DOHH2 (cell line): ENCODE measurements around the gene PLEKHA1.

Source experiments
- H3F3A ChIP-seq: fragments of 200-600 bp; sonication (generic), shearing (Covaris generic); 2 replicates; pipeline ENCODE4 v1.6.0; 2016; ENCODE audit warnings: antibody characterized with exemption, mild to moderate bottlenecking; ENCODE audit not compliant: control insufficient read depth, insufficient read depth
- H3K27ac ChIP-seq: fragments of 200-600 bp; sonication (generic); 2 replicates; pipeline ENCODE4 v1.5.1; 2014; ENCODE audit warnings: low read depth, mild to moderate bottlenecking, low read length, moderate library complexity
- H3K27me3 ChIP-seq: fragments of 200-600 bp; sonication (generic); 2 replicates; pipeline ENCODE4 v1.6.1; 2014; ENCODE audit warnings: mild to moderate bottlenecking, low read length, mixed read lengths; ENCODE audit not compliant: control insufficient read depth
- H3K36me3 ChIP-seq: fragments of 200-600 bp; sonication (generic); 2 replicates; pipeline ENCODE4 v1.6.1; 2014; ENCODE audit warnings: mild to moderate bottlenecking, low read length, moderate library complexity, mixed read lengths; ENCODE audit not compliant: control insufficient read depth
- H3K4me1 ChIP-seq: fragments of 200-600 bp; sonication (generic); 2 replicates; pipeline ENCODE4 v1.6.1; 2014; ENCODE audit warnings: mild to moderate bottlenecking, low read length, mixed read lengths; ENCODE audit not compliant: control insufficient read depth
- H3K4me2 ChIP-seq: fragments of 200-600 bp; sonication (generic); 2 replicates; pipeline ENCODE4 v1.6.0; 2014; ENCODE audit warnings: mild to moderate bottlenecking, low read length, moderate library complexity
- H3K4me3 ChIP-seq: fragments of 200-600 bp; sonication (generic); 2 replicates; pipeline ENCODE4 v1.5.1; 2014; ENCODE audit warnings: mild to moderate bottlenecking, low read length, mixed read lengths
- H3K79me2 ChIP-seq: fragments of 200-600 bp; sonication (generic); 2 replicates; pipeline ENCODE4 v1.6.1; 2014; ENCODE audit warnings: mild to moderate bottlenecking, low read length, mixed read lengths; ENCODE audit not compliant: control insufficient read depth
- H3K9me2 ChIP-seq: fragments of 200-600 bp; sonication (generic); replicated peaks from 2 replicates; pipeline ENCODE4 v1.6.1; 2014; ENCODE audit warnings: mild to moderate bottlenecking, low read length, mixed read lengths; ENCODE audit not compliant: control insufficient read depth
- H3K9me3 ChIP-seq: fragments of 200-600 bp; sonication (generic); 2 replicates; pipeline ENCODE4 v1.6.1; 2014; ENCODE audit warnings: antibody characterized with exemption, low read length, mixed read lengths; ENCODE audit not compliant: control insufficient read depth, insufficient read depth
- H4K20me1 ChIP-seq: fragments of 200-600 bp; sonication (generic); 2 replicates; pipeline ENCODE4 v1.6.0; 2014; ENCODE audit warnings: low read depth, mild to moderate bottlenecking, antibody characterized with exemption, low read length, moderate library complexity; ENCODE audit not compliant: control insufficient read depth, insufficient read depth
- EZH2phosphoT487 ChIP-seq: fragments of 200-600 bp; sonication (generic); IDR thresholded peaks from 2 replicates; pipeline ENCODE4 v1.6.1; 2017; ENCODE audit warnings: borderline replicate concordance, mild to moderate bottlenecking, antibody characterized with exemption, low read length, moderate library complexity, mixed read lengths
- TF ChIP-seq, protein P1 (sequence below): fragments of 200-600 bp; sonication (generic); IDR thresholded peaks from one replicate; pipeline ENCODE4 v1.5.1; 2014; ENCODE audit warnings: antibody characterized with exemption, mild to moderate bottlenecking, low read depth, low read length; ENCODE audit not compliant: poor library complexity, severe bottlenecking

Gene PLEKHA1

DNA sequence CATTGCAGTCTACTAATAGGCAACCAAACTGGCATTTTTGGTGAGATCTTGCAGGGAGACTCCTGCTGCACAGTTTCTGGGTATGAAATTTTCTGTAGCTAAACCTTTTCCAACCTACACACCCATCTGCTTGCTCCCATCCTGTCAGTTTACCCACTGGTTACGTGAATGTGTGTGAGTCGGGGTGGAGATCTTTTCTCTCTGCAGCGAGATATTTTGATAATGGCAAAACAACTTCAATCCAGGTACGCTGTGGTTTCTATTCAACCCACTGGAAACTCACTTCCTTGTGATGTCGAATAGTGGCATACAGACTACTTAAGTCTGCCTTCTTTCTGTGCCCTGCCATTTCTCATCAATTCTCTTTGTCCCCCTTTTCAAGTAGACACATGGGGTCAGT is 4.5 kb downstream of the PLEKHA1 start:
- no peak overlapping the region for H3K4me2 ChIP-seq
- H3K4me1 ChIP-seq = peaks cover 23% of the 10 kb centered on the region
- H3K9me3 ChIP-seq = no peaks in the 10 kb centered on the region
- no peaks in the 10 kb centered on the region for H3K36me3 ChIP-seq
- TF ChIP-seq, protein P1, sequence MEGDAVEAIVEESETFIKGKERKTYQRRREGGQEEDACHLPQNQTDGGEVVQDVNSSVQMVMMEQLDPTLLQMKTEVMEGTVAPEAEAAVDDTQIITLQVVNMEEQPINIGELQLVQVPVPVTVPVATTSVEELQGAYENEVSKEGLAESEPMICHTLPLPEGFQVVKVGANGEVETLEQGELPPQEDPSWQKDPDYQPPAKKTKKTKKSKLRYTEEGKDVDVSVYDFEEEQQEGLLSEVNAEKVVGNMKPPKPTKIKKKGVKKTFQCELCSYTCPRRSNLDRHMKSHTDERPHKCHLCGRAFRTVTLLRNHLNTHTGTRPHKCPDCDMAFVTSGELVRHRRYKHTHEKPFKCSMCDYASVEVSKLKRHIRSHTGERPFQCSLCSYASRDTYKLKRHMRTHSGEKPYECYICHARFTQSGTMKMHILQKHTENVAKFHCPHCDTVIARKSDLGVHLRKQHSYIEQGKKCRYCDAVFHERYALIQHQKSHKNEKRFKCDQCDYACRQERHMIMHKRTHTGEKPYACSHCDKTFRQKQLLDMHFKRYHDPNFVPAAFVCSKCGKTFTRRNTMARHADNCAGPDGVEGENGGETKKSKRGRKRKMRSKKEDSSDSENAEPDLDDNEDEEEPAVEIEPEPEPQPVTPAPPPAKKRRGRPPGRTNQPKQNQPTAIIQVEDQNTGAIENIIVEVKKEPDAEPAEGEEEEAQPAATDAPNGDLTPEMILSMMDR = no peak
- no peak for TF ChIP-seq EZH2phosphoT487
- no peak overlapping the region for H3K4me3 ChIP-seq
- peaks cover 3% of the 10 kb centered on the region; the same call in 1 of the 2 replicates for H3K79me2 ChIP-seq
- no peaks in the 10 kb centered on the region for H3K27me3 ChIP-seq
- H3F3A ChIP-seq = peaks cover 7% of the 10 kb centered on the region
- H3K9me2 ChIP-seq = no peaks in the 10 kb centered on the region
- H3K27ac ChIP-seq = no peak overlapping the region
- H4K20me1 ChIP-seq = no peaks in the 10 kb centered on the region

DNA sequence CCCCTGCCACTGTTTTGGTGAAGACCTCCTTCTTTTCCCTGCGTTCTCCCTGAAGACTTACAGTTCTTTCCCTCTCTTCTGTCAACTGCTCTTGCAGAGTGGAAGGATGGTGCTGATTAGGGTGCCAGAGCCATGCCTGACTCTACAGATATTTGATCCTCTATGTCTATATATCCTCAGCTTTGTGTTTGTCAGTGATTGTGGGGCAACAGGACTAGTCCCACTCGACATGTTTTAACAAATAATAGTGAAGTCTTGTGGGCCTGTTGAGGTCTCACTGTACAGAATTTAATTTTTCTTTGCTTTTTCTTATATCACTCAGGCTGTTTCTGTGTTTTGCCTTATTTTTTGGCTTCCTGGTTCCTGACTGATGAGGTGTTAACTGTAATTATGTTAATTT is 5.0 kb downstream of the PLEKHA1 start:
- no peak overlapping the region for H3K27ac ChIP-seq
- no peaks in the 10 kb centered on the region for H3K9me2 ChIP-seq
- peaks cover 21% of the 10 kb centered on the region for H3K4me1 ChIP-seq
- H3K27me3 ChIP-seq = no peaks in the 10 kb centered on the region
- H3K4me3 ChIP-seq = no peak overlapping the region
- peaks cover 7% of the 10 kb centered on the region for H3F3A ChIP-seq
- no peaks in the 10 kb centered on the region for H3K36me3 ChIP-seq
- no peaks in the 10 kb centered on the region for H3K9me3 ChIP-seq
- no peaks in the 10 kb centered on the region for H4K20me1 ChIP-seq
- H3K79me2 ChIP-seq = peaks cover 3% of the 10 kb centered on the region; the same call in 1 of the 2 replicates
- TF ChIP-seq, protein P1 = no peak
- no peak for TF ChIP-seq EZH2phosphoT487
- H3K4me2 ChIP-seq = no peak overlapping the region

DNA sequence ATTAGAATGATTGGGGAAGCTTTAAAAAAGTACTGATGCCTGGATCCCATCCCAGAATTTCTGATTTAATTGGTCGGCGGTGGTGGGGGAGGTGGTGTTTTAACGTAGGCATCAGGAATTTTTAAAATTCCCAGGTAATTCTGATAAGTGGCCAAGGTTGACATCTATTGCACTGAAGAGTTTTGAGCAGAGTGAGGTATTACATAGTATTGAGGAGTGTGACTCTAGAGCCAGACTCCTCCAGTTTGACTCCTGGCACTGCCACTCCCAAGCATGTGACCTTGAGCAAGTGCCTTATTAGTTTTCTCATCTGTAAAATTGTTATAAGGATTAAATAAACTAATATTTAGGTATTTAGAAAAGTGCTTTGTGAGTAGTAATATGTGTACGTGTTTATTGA is 6.2 kb downstream of the PLEKHA1 start:
- Histone ChIP-seq H3K27me3 (no peaks in the 10 kb centered on the region), H3K9me3 (no peaks in the 10 kb centered on the region), H4K20me1 (no peaks in the 10 kb centered on the region), H3K27ac (no peak overlapping the region), H3K9me2 (no peaks in the 10 kb centered on the region), H3K36me3 (no peaks in the 10 kb centered on the region), H3K4me2 (no peak overlapping the region), H3K4me3 (no peak overlapping the region), H3F3A (peaks cover 5% of the 10 kb centered on the region), H3K79me2 (peaks cover 6% of the 10 kb centered on the region; the same call in 1 of the 2 replicates), H3K4me1 (peaks cover 16% of the 10 kb centered on the region)
- no peak for TF ChIP-seq EZH2phosphoT487
- TF ChIP-seq, protein P1 = no peak

DNA sequence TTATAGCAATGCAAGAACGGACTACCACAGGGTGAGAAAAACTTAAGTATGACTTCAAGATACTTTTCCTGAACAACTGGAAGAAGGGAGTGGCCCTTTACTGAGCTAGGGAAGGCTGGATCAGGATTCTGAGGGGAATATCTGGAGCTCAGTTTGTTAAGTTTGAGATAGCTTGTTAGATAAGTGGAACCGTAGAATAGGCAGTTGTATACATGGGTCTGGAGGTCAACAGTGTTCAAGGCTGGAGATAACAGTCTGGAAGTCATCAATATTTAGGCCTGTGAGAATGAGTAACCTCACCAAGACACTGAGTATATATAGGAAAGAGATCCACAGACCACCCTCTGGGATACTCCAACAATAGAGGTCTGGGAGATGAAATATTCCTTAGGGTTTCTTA is 7.2 kb downstream of the PLEKHA1 start:
- Histone ChIP-seq H4K20me1 (no peaks in the 10 kb centered on the region), H3K9me3 (no peaks in the 10 kb centered on the region), H3K27me3 (no peaks in the 10 kb centered on the region), H3K79me2 (peaks cover 10% of the 10 kb centered on the region; the same call in 1 of the 2 replicates), H3K36me3 (no peaks in the 10 kb centered on the region), H3K4me2 (no peak overlapping the region), H3K4me1 (peaks cover 15% of the 10 kb centered on the region), H3F3A (no peaks in the 10 kb centered on the region; the same call in 1 of the 2 replicates), H3K4me3 (no peak overlapping the region), H3K27ac (no peak overlapping the region), H3K9me2 (no peaks in the 10 kb centered on the region)
- TF ChIP-seq, protein P1 = no peak
- TF ChIP-seq EZH2phosphoT487 = no peak
